Measurements from ENCODE around the gene ERP29. TPM values are rescaled to one million over a fixed set of nuclear protein-coding genes. Genes with fewer than 3 reads are reported as not detected.

ERP29 gene
- total RNA-seq, 1 donor from 2014 or later: 95.8 TPM

DNA sequence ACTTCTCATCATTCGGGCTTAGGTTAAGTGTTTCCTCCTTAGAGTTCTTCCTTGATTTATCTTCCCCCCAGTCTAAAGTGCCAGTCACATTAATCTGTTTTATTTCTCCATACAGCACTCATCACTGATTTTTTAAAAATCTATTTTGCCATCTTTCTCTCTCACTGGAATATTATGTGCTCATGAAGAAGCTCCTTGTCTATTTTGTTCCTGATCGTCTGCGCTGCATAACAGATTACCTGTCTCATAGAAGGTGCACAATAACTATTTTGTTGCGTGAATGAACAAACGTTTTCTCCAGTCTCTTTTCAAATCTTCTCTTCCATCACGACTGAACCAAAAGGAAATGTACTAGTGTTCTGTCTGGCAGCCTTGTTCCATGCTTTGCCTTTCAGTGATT, 2.7 kb downstream of the ERP29 start:
- Histone ChIP-seq H3K4me3 (ENCODE audit: low read depth, low read length) (no peak overlapping the region), H3K27me3 (ENCODE audit: control insufficient read depth, insufficient read depth, low read length) (no peaks in the 10 kb centered on the region), H3K36me3 (ENCODE audit: control insufficient read depth, insufficient read depth, low read length) (no peaks in the 10 kb centered on the region)
- no peak for DNase-seq (ENCODE audit: low read depth)
- no peak for TF ChIP-seq CTCF (IDR thresholded peaks at IDR 0.05; ENCODE audit: insufficient read depth, low read length, poor library complexity, severe bottlenecking)

DNA sequence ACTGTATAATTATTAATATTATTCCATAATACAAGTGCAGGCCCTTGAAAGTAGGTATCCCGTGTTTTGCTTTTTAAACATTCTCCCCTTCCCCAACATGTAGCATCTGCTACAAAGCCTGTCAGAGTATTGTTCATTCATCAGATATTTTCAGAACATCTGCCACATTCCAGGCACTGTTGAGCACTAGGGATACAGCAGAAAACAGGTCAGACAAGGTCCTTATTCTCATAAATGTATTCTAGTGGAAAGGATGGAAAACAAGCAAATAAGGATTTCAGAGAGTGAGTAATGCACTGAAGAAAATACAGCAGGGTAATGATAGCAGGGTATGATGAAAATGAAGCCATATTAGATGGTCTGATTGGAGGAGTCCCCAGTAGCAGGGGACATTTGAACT, 3.8 kb downstream of the ERP29 start:
- Histone ChIP-seq H3K4me3 (ENCODE audit: low read depth, low read length) (no peak overlapping the region), H3K27me3 (ENCODE audit: control insufficient read depth, insufficient read depth, low read length) (no peaks in the 10 kb centered on the region), H3K36me3 (ENCODE audit: control insufficient read depth, insufficient read depth, low read length) (peaks cover 1% of the 10 kb centered on the region)
- no peak for DNase-seq (ENCODE audit: low read depth)
- no peak for TF ChIP-seq CTCF (IDR thresholded peaks at IDR 0.05; ENCODE audit: insufficient read depth, low read length, poor library complexity, severe bottlenecking)

DNA sequence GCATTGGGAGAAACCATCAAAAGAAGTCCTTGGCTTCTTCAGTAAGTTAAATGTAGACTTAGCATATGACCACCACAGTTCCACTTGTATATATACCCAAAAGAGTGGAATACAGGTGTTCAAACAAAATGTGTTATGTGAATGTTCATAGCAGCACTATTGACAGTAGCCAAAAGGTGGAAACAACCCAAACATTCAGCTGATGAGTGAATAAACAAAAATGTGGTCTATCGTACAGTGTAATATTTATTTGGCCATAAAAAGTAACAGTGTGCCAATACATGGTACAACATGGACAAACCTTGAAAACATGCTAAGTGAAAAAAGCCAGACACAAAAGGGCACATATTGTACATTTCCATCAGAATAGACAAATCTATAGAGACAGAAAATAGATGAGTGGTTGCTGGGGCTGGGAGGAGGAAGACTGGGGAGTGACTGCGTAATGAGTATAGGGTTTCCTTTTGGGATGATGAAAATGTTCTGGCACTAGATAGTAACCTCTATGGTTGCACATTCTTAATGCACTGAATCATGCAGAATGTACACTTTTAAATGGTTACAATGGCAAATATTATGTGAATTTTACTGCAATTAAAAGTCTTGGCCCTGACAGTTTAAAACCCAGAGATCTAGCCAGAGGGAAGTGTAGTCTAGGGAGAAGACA, 5.5 kb downstream of the ERP29 start:
- no peak for TF ChIP-seq CTCF (IDR thresholded peaks at IDR 0.05; ENCODE audit: insufficient read depth, low read length, poor library complexity, severe bottlenecking)
- peaks cover 1% of the 10 kb centered on the region for H3K36me3 ChIP-seq (ENCODE audit: control insufficient read depth, insufficient read depth, low read length)
- DNase-seq (ENCODE audit: low read depth): no peak
- H3K27me3 ChIP-seq (ENCODE audit: control insufficient read depth, insufficient read depth, low read length): no peaks in the 10 kb centered on the region
- H3K4me3 ChIP-seq (ENCODE audit: low read depth, low read length): no peak overlapping the region

- Histone ChIP-seq H3K36me3 (ENCODE audit: control insufficient read depth, insufficient read depth, low read length) (peaks cover 1% of the 10 kb centered on the region), H3K4me3 (ENCODE audit: low read depth, low read length) (no peak overlapping the region), H3K27me3 (ENCODE audit: control insufficient read depth, insufficient read depth, low read length) (no peaks in the 10 kb centered on the region)
- DNase-seq (ENCODE audit: low read depth): no peak
- TF ChIP-seq CTCF (IDR thresholded peaks at IDR 0.05; ENCODE audit: insufficient read depth, low read length, poor library complexity, severe bottlenecking): no peak
These were observed 7.8 kb downstream of the ERP29 start for GRCh38 chr12:112020947-112021457.

GRCh38 chr12:112022241-112023016, 9.2 kb downstream of the ERP29 start:
- no peak for TF ChIP-seq CTCF (IDR thresholded peaks at IDR 0.05; ENCODE audit: insufficient read depth, low read length, poor library complexity, severe bottlenecking)
- peaks cover 1% of the 10 kb centered on the region for H3K36me3 ChIP-seq (ENCODE audit: control insufficient read depth, insufficient read depth, low read length)
- no peaks in the 10 kb centered on the region for H3K27me3 ChIP-seq (ENCODE audit: control insufficient read depth, insufficient read depth, low read length)
- DNase-seq (ENCODE audit: low read depth): no peak
- no peak overlapping the region for H3K4me3 ChIP-seq (ENCODE audit: low read depth, low read length)
